ACHN (cell line): Measurements from ENCODE around the gene OGDH.
"Not testable (repeated sequence)": the region's sequence is repeated elsewhere in the genome, so short reads cannot be mapped to it uniquely, and the experiment has no call there.

ENCODE experiments used
- DNase-seq: peaks from one replicate; pipeline ENCODE4 v3.0.0-alpha.2; 2015
- in situ Hi-C: cut with HindIII; loops from 2 replicates; pipeline ENCODE4 v1.10.0; 2017; ENCODE audit warnings: low sequenced_read_pairs, low pct_ligation_motif_present, low pct_unique_long_range_greater_than_20kb

OGDH gene

DNA sequence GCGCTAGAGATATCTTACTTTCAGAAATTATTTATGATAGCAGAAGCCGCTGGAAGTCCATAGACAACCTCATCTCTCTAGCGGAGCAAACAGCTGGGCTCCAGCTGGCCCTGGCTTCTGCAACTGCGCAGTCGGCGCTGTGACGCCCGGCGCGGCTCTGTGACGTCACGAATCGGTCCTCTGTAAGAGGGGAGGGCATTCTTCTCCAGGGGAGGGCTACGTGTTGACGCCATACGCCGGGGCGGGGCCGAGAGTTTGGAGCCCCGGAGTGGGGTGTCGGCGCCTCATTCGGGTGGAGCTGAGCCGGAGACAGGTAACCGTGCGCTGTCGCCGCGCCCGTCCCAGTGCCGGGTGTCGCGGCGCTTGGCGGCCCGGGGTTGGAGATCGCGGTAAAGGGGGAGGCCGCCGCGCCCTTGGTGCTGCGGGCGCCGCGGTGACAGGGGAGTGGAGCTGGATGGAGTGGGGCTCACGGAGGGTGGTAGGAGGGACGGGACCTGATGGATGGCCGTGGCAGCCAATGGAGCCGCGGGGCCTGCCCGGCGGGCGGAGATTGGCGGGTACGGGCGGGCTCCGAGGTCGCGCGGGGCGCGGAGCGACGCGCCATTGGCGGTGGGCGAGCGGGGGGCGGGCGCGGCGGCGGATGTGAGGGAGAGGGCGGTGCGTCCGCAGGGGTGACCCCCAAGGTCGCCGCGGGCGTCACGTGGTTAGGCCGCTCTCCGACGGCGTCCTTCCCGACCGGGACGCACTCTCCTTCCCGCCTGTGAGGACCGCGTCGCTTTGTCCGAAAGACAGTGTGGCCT lies at the start of gene OGDH:
Gene OGDH, plus strand, starts transcription at position 287 of the 800 bp plus-strand sequence. CDS start 17,717 bp downstream, outside the sequence.
- peak; percentile 100 for DNase-seq
- in situ Hi-C loops = no loop called here

DNA sequence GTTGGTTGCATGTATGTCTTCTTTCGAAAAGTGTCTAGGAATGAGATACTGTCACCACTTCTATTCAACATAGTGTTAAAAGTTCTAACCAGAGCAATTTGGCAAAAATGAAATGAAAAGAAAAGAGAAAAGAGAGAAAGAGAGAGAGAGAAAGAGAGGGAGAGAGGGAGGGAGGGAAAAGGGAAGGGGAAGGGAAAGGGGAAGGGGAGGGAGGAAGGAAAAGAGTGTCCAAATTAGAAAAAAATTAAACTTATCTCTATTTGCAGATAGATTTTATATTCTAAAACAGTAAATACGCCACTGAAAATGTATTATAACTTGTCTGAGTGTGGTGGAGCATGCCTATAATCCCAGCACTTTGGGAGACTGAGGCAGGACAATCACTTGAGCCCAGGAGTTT lies 48.9 kb upstream of the OGDH start:
- in situ Hi-C loops = no loop called here

DNA sequence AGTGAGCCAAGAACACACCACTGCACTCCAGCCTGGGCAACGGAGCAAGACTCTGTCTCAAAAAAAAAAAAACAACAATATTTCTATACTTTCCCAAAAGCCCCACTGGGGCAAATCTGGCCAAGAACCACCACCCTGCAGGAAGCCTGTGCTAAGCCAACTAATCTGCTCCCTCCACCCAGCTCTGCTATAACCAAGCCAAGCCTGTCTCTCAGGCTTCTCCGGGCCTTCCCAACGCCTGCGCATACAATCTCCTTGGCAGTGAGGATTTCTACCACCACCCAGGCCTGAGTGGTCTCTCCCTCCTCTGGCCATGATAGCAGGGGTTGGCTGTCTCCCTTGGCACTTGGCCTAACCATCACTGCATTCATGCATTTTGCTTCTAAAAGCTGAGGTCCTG lies 46.9 kb upstream of the OGDH start:
- in situ Hi-C loops = no loop called here
- no peak for DNase-seq

More for the DNA sequence above, 48.9 kb upstream of the OGDH start:
- no peak for DNase-seq

GRCh38 chr7:44561481-44561880 lies 44.9 kb upstream of the OGDH start:
- in situ Hi-C loops = no loop called here
- no peak for DNase-seq

GRCh38 chr7:44561962-44562621 lies 44.3 kb upstream of the OGDH start:
- peak; percentile 78 for DNase-seq
- in situ Hi-C loops = no loop called here

DNA sequence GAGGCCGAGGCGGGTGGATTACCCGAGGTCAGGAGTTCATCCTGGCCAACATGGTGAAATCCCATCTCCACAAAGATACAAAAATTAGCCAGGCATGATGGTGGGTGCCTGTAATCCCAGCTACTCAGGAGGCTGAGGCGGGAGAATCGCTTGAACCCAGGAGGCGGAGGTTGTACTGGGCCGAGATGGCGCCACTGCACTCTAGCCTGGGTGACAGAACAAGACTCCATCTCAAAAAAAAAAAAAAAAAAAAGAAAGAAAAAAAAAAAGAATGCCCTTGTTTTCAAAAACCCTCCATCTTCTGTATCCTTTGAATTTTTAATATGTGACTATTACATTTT lies 43.8 kb upstream of the OGDH start:
- DNase-seq, in situ Hi-C loops: not testable (repeated sequence)

DNA sequence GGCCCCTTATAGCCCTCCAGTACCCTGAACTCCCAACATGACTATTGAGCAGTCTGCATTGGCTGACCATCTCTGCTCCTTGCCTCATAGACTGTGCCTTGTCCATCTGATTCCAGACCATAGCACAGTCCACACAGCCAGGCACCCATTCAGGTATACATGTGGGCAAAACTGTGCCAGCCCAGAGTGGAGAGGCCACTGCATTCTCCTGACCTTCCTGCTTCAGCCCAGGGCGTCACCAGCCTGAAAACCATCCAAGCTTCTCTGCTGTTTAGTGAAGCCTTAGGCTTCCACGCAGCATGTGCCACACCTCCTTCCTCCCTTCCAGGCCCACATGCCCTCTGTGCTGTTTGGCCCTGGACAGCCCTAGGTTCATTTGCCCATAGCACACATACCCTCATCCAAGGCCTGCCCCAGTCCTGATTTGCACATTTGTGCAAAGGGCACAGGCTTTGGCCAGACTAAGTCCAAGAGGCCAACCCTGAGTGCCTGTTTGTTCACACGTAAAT lies 43.2 kb upstream of the OGDH start:
- in situ Hi-C loops = no loop called here
- DNase-seq = no peak

DNA sequence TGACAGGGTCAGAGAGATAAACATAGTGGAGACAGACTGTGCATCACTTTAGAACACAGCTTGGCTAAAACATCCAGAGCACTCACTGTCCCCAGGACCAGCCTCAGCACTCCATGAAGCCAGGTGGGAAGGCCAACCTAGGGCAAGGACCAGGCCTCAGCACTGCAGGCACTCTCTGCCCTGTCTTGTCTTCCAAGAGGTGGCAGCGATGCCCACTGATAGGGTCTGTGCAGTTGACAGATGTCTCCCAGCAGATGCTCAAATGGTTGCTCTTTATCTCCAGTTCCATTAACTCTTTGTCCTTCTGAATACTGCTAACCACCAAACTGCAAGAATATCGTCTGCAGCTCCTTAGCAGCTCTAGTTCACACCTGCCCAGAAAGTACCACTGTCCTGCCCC lies 41.8 kb upstream of the OGDH start:
- in situ Hi-C loops = no loop called here
- no peak for DNase-seq

GRCh38 chr7:44565097-44565794 lies 41.2 kb upstream of the OGDH start:
- DNase-seq = peak; percentile 72
- in situ Hi-C loops = no loop called here

DNA sequence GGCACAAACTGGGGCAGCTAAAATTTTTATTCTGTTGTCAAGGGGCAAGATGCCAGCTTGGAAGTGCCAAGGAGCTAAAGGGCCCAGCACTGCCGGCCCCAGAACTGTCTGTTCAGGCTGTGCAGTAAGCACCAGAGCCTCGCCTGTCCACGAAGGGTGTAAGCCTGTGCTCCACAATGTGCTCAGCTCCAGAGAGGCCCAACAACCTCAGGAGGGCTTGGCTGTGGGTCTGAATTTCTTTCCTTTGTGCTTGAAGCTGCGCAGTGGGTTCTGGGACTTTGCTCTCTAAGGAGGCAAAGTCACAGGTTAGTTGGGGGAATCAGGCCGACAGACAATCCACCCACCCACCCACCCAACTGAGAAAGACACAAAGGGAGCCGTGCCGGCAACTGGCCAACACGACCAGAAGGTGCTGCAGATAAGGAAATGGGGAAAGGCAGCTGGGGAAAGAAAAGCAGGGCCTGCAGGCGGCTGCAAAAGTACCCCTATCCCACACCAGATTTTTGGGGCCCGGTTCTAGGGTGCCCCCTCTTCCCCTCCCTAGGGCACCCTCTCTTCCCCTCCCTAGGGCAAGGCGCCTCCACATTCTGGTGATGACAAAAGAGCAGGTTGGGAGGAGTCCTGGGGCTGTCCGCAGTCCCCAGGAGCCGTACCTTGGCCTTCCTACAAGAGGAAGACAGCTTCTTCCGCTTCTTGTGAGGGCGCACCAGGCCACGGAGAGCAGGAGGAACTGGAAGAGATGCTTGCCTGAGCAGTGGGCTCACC lies 40.5 kb upstream of the OGDH start:
- no peak for DNase-seq
- in situ Hi-C loops = no loop called here

GRCh38 chr7:44566680-44567079 lies 39.7 kb upstream of the OGDH start:
- in situ Hi-C loops = no loop called here

GRCh38 chr7:44567884-44568283 lies 38.5 kb upstream of the OGDH start:
- DNase-seq = no peak
- in situ Hi-C loops = no loop called here

More at GRCh38 chr7:44566680-44567079, 39.7 kb upstream of the OGDH start:
- no peak for DNase-seq

DNA sequence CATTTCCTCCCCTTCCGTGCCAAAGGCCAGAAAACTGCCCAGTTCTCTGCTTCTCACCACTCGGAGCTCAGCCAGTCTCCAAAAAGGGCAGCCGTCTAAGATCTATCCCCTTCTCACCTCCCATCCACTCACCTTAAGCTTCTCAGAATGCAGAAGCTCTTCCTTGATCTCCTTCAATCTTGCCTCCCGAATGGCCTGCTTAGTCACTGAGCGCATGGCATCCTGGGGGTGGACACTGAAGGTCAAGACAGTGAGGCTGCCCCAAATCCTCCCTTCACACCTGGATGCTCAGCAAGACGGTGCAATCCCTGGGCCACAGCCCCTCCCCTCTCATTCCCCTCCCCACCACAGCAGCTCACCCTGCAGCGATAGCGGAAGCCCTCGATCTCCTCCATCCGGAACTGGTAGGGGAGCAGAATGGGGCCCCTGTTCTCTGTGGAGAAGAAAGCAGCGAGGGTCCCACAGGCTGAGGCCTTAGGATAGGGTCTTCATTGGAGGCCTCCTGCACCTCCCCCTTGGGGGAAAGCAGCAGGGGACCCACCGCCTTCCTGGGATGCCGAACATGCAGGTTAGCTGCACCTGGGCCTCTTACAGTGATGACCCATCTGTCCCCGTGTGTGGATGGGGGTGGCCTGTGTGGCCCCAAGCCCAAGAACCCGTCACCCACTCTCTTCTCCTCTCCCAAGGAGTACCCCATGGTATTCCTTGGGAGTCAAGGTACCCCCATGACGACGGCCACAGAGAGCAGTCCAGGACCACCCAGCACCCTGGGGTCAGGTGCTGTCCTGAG lies 37.5 kb upstream of the OGDH start:
- in situ Hi-C loops = no loop called here
- DNase-seq = no peak

DNA sequence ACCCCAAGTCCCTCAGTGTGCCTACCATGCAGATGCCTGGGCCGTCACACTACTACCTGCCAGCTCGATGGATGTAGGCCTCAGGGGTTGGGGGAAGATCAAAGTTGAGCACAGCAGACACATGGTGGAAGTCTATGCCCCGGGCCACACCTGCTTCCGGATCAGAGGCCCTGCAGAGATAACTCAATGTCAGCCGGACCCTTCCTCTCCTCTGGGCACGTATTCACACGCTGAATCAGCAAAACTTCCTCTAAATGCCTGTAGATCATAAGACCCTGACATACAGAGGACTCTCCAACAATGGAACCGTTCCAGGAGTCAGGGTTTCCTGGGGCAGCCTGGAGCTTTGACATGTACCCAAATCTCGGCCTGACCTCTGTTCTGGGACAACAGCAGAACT lies 36.5 kb upstream of the OGDH start:
- in situ Hi-C loops = no loop called here
- no peak for DNase-seq

DNA sequence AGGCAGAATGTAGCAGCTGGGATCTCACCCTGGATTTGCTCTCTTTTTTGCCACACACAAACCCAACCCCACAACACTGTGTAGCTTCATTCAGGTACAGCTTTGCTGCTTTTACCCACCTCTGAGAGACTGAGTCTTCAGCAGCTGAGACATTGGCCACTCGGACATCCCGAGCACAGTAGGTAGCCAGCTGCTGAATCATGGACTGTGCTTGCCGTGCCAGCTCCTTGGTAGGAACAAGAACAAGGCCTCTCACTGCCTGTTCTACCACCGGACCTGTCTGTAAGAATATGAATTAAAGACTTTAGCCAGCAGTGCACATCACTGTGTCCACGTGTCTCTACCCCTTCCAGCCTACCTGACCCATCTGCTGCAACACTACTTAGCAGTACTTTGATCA lies 33.7 kb upstream of the OGDH start:
- in situ Hi-C loops = no loop called here
- no peak for DNase-seq

GRCh38 chr7:44573464-44574286 lies 32.8 kb upstream of the OGDH start, which contains the start of gene DDX56:
Gene DDX56 (minus strand): TSS chr7:44573908. CDS start chr7:44573895, 13 bp downstream.
- in situ Hi-C loops = no loop called here
- DNase-seq = peak; percentile 99

GRCh38 chr7:44574287-44574872 lies 32.0 kb upstream of the OGDH start:
- no peak for DNase-seq
- in situ Hi-C loops = no loop called here
